GM12872 (cell line): ENCODE results near the gene FBLN7.

ENCODE experiments used
- CTCF ChIP-seq: IDR thresholded peaks from 3 replicates; pipeline ENCODE4 v1.5.1; 2011; ENCODE audit warnings: low read depth, mild to moderate bottlenecking, low read length, moderate library complexity; ENCODE audit not compliant: insufficient read depth

The FBLN7 gene

GRCh38 chr2:112138159-112139032 is at the start of gene FBLN7:
Gene FBLN7, plus strand, starts transcription at chr2:112138385. Its CDS starts 271 bp downstream, at chr2:112138656.
- TF ChIP-seq CTCF, result no peak

- TF ChIP-seq CTCF, result no peak
These were observed 48.8 kb upstream of the FBLN7 start for GRCh38 chr2:112089375-112089774.

GRCh38 chr2:112092286-112093041 is 45.7 kb upstream of the FBLN7 start:
- TF ChIP-seq CTCF, result no peak

- no peak for TF ChIP-seq CTCF
These were observed 45.0 kb upstream of the FBLN7 start for GRCh38 chr2:112093216-112093615.

- no peak for TF ChIP-seq CTCF
These were observed 42.5 kb upstream of the FBLN7 start for GRCh38 chr2:112095681-112096080.

- TF ChIP-seq CTCF, result no peak
These were observed 42.1 kb upstream of the FBLN7 start for GRCh38 chr2:112096098-112096497.

- no peak for TF ChIP-seq CTCF
These were observed 29.9 kb upstream of the FBLN7 start for GRCh38 chr2:112108178-112108832.
